DLD1 (cell line): ENCODE data around the gene PRKCA.

Source experiments
- in situ Hi-C: cut with HindIII; loops from 2 replicates; pipeline ENCODE4 v1.10.0; 2017; ENCODE audit warnings: low sequenced_read_pairs

Gene PRKCA

DNA sequence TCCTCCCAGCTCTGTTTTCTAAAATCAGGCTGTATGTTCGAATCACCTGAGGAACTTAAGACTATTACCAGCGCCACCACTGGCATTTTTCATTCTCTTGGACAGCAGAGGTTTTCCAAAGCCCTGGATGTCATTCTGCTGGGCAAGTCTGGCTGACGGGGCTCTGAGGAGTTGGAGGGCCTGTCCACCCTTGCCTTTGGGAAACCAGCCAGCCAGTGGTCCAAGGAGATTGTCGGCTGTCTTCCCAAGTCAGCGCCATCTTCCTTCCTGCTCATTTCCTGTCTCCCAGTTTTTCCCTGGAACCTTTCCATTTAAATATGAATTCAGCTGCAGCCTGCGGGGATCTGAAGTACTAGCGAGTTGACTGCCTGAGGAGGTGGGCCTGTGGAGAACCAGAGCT lies 258.3 kb downstream of the PRKCA start:
- in situ Hi-C loops = no loop called here

DNA sequence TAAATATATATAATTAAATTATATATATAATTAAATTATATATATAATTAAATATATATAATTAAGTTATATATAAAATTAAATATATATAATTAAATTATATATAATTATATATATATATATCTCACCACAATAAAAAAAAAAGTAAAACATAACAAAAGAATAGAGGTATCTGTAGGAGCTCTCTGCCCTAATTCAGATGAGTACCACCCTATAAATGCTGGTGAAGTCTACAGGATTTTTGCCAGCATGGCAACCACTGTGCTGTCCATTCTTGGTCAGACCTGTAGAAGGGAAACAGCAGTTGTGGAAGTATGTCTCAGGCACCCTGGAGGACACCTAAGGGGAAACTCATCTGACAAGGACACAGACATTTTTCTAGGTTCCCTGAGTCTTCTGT lies 259.7 kb downstream of the PRKCA start:
- in situ Hi-C loops = no loop called here

DNA sequence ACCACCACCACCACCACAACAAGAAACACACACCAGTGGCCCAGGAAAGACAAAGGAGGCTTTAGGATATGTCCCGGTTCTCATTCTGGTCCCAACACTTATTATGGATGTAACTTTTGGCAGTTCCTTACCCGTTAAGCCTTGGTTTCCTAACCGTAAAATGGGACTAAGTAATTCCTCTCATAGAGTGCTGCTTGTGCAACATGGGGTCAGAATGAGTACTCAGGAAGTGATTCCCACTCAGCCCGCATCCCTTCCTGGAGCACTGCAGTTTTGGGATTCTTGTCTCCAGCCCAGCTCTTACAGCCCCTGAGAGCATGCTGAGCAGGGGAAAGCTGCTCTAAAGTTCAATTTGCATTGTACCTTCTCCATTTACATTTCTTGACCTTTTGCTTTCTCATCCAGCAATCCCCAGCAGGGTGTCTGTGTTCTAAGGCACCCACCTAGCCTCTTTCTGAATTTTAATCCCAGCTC lies 262.6 kb downstream of the PRKCA start:
- in situ Hi-C loops = no loop called here

GRCh38 chr17:66567234-66568170 lies 265.1 kb downstream of the PRKCA start:
- in situ Hi-C loops = no loop called here

- in situ Hi-C loops = no loop called here
These were observed 267.2 kb downstream of the PRKCA start for GRCh38 chr17:66569572-66569971.

GRCh38 chr17:66570447-66571195 lies 268.2 kb downstream of the PRKCA start:
- in situ Hi-C loops = no loop called here

GRCh38 chr17:66571745-66572144 lies 269.3 kb downstream of the PRKCA start:
- in situ Hi-C loops = no loop called here

DNA sequence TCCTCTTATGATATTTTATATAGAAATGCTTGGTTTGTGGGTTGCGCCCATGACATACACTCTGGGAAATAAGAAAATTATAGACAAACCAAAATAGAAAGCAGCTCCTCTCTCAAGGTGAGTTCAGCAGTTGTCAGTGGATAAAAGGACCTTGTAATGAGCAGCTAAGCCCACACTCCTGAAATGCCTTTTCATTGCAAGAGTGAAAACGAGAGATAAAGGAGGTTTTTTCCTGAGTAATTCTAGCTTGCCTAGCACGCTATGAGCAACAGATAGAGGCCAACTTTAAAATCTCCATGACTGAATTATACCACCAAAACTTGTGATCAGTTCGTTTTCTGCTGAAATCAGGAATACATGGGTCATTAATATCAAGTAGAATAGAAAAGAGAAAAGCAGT lies 270.7 kb downstream of the PRKCA start:
- in situ Hi-C loops = no loop called here

- in situ Hi-C loops = no loop called here
These were observed 271.7 kb downstream of the PRKCA start for GRCh38 chr17:66574123-66574522.

GRCh38 chr17:66576473-66576872 lies 274.1 kb downstream of the PRKCA start:
- in situ Hi-C loops = no loop called here

- in situ Hi-C loops = no loop called here
These were observed 274.6 kb downstream of the PRKCA start for GRCh38 chr17:66577041-66577440.

DNA sequence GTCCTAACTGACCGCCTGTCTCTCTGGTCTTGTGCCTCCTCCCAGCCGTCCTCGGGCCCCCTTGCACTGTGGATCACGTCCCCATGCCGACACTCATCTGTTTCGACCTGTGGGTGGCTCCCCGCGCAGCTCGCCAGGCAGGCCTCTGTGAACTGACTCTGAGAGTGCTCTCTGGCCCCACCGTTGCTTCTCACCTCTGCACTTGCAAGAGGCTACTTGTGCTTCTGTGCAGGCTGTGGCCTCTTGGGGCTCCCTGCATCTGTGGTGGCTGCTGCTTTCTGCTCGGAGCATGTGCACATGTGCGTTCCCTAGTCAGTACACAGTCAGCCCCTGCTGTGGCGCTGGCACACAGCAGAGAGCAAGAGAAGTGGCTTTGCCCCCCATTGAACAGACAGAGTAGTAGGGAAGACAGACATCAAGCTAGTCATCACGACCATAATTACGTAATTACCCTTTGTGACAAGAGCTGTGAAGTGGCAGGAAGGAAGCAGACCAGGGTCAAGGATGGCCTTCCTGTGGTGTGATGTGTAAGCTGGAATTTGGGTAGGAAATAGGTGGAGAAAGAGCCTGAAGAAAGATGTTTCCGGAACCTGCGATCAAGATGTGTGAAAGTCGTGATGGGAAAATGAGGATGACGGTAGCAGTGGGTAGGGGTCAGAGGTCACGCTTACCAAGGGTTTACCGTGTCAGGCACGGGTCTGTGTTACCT lies 276.5 kb downstream of the PRKCA start:
- in situ Hi-C loops = no loop called here

GRCh38 chr17:66579556-66579955 lies 277.1 kb downstream of the PRKCA start:
- in situ Hi-C loops = no loop called here

- in situ Hi-C loops = no loop called here
These were observed 278.0 kb downstream of the PRKCA start for GRCh38 chr17:66580184-66580955.

DNA sequence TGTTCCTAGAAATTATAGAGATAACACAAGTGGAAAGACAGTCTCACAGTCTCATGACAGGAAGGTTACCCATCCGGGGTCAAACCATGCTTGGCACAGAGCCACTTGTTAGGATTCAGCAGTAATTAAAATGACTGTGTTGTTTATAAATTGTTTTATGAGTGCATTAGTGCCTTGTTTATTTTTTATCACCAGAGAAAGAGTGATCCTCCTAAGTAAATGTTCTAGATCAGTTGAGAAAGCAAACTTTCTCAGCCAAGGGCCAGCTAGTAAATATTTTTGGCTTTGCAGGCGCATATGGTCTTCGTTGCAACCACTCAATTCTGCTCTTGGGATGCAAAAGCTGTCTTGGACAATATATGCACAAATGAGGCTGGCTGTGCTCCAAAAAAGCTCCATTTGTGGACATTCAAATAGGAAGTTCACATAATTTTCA lies 278.6 kb downstream of the PRKCA start:
- in situ Hi-C loops = no loop called here

DNA sequence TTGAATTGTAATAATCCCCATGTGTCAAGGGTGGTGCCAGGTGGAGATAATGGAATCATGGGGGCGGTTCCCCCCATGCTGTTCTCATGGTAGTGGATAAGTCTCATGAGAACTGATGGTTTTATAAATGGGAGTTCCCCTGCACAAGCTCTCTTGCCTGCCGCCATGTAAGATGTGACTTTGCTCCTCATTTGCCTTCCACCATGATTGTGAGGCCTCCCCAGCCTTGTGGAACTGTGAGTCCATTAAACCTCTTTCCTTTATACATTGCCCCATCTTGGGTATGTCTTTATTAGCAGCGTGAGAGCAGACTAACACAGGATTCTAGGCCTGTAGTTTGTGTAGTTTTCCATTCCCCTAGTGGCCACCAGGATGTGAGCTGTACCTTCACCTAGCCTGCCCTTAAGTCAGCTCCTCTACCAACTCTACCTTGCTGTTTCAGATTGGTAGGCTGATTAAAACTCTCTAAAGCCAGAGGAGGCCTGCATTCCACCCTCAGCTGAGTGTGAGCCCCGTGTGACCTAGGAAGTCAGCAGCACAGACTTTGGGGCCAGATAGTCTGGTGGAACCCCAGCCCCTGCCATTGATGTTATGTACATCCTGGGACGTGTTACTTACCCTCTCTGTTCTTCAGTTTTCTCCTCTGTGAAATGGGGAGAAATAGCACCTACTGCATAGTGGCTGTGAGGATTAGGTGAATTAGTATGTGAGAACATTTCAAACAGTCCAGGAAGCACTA lies 280.1 kb downstream of the PRKCA start:
- in situ Hi-C loops = no loop called here

- in situ Hi-C loops = no loop called here
These were observed 280.8 kb downstream of the PRKCA start for GRCh38 chr17:66583112-66583748.

DNA sequence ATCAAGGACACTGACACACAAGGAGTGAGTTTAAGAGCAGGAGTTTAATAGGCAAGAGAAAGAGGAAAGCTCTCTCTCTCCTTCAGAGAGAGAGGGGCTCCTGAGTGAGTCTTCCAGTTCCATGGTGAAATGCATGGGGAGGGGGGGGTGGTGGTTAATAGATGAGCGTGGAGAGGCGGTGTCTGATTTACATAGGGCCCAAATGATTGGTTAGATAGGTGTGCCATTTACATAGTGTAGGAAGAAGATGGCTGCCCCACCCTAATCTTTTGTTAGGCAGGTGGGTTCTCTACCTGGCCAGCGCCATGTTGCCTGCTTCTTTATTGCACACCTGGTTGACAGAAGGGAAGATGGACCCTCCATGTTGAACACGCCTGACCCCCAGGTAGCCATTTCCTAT lies 282.5 kb downstream of the PRKCA start:
- in situ Hi-C loops = no loop called here

- in situ Hi-C loops = no loop called here
These were observed 283.1 kb downstream of the PRKCA start for GRCh38 chr17:66585472-66585871.
